ENCODE data around the gene EIF4A3.
"Not testable (repeated sequence)": the region's sequence is repeated elsewhere in the genome, so short reads cannot be mapped to it uniquely, and the experiment has no call there.

The EIF4A3 gene

GRCh38 chr17:80097844-80098691 lies 48.9 kb downstream of the EIF4A3 start:
- no peak for DNase-seq

DNA sequence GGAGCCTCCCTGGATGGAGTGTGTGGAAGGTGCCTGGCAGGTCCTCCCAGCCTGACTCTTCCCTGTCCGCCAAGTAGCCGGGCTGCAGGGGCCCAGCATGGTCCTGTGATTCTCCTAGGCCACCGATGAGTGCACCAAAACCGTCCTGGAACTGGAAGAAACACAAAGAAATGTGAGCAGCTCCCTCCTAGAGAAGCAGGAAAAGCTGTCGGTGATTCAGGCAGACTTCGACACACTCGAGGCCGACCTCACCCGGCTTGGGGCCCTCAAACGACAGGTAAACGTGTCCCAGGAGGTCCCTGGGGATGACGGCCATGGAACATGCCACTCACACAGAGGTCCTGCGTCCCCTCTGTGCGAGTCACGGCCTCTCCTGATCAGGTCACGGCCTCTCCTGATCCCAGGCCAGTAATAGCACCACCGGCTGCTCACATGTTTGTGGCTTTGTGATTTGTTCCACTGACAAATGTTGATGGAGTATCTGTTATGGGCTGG lies 49.8 kb downstream of the EIF4A3 start:
- DNase-seq: no peak

DNA sequence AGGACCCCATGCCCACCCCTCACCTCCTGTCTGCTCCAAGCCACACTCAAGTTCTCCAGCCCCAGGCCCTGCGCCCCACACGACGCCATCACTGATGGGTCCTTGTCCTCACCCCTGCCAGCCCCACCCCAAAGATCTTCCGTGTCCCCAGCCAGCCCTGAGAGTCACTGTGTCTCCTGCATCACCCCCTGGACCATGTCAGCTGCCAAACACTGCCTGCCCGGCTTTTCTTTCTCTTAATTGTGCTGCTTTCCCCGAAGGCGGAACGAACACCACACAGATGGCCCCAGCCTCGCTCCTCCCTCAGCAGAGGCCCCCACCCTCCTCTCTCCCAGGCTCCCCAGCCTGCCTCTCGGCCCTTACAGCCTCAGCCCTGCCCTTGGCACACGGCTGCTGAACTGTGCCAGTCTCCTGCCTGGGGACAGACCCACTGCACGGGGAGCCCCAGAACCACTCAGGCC lies 50.3 kb downstream of the EIF4A3 start:
- no peak for DNase-seq

- no peak for DNase-seq
These were observed 51.0 kb downstream of the EIF4A3 start for GRCh38 chr17:80095844-80096475.

GRCh38 chr17:80095038-80095843 lies 51.7 kb downstream of the EIF4A3 start:
- DNase-seq: no peak

- no peak for DNase-seq
These were observed 54.0 kb downstream of the EIF4A3 start for GRCh38 chr17:80092959-80093358.

DNA sequence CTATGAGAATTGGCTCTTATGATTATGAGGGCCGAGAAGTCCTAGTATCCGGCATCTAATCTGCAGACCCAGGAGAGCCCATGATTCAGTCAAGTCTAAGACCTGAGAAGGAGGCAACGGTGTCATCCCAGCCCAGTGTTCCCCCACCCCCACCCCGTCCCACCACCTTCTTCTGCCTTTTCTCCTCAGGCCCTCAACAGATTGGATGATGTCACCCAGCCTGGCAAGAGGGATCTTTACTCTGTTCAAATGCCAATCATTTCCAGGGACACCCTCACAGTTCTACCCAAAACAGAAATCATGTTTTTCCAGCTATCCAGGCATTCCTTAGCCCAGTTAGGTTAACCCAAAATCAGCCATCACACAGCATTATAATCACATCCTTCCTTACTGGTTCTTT lies 55.6 kb downstream of the EIF4A3 start:
- no peak for DNase-seq

DNA sequence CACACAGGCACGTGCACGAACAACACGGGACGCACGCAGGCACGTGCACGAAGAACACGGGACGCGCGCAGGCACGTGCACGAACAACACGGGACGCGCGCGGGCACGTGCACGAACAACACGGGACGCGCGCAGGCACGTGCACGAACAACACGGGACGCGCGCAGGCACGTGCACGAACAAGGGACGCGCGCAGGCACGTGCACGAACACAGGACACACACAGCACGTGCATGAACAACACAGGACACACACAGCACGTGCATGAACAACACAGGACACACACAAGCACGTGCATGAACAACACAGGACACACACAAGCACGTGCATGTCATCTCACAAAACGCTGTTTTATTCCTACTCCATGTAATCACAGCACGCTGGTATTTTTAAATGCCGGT lies 56.8 kb downstream of the EIF4A3 start:
- DNase-seq: not testable (repeated sequence)

- DNase-seq: no peak
These were observed 57.2 kb downstream of the EIF4A3 start for GRCh38 chr17:80089762-80090161.

- no peak for DNase-seq
These were observed 59.3 kb downstream of the EIF4A3 start for GRCh38 chr17:80087346-80088265.

DNA sequence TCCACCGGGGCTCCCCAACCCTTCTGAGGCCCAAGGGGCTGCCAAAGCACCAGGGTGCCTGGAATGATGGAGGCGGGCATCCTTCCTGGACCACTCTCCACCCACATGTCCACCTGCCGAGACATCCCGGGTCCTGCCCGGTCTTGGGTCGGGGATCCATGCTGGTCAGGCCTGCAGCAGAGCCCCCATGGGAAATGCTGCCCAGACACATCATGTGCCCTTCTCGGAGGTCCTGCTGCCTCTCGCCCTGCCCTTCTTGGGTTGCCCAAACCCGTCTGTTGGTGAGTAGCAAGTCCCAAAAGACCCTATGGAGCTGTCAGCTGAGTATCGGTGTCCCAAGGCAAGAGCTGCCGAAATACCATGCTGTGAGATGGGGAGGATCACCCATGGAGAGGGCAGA lies 60.3 kb downstream of the EIF4A3 start:
- DNase-seq: no peak

DNA sequence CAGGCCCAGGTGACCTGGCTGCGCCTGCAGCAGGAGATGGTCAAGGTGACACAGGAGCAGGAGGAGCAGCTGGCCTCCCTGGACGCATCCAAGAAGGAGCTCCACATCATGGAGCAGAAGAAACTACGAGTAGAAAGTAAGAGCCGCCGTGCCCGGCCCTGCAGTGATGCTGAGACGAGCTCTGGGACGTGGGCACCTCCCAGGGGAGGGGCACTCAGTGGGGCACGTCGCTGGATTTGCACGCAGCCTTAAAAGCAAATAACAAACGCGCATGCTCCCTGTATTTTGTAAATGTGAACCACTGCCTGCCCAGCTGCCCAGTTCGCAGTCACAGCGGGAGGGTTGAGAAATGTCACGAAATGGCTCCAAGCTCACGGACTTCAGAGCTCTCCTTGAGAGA lies 60.8 kb downstream of the EIF4A3 start:
- no peak for DNase-seq

GRCh38 chr17:80084773-80085172 lies 62.2 kb downstream of the EIF4A3 start:
- no peak for DNase-seq

Data from GOT3 (cell line).